Left kidney (tissue), 8 donors: ENCODE results near the gene CCDC107. TPM values are rescaled to one million over a fixed set of nuclear protein-coding genes. Genes with fewer than 3 reads are reported as not detected.
"Not testable (repeated sequence)": the region's sequence is repeated elsewhere in the genome, so short reads cannot be mapped to it uniquely, and the experiment has no call there.

ENCODE experiments used
- DNase-seq: peaks from one replicate; pipeline ENCODE4 v3.0.0-alpha.2; 2013
- long read RNA-seq, 8 donors: transcript quantifications; one replicate each; lab custom pipeline, GENCODE V29; 2026
- polyA plus RNA-seq: library from polyadenylated mRNA; unstranded; fragments of 120-200 nt; gene quantifications from one replicate; pipeline ENCODE4 v1.2.1, GENCODE V29; 2013; ENCODE audit not compliant: insufficient read length

Gene CCDC107
- 12.6 TPM for polyA plus RNA-seq
- long read RNA-seq, donor 1, transcript CCDC107-206 (5 exons, 1,242 nt): major isoform, 15 of 33 reads
- long read RNA-seq, donor 1, transcript CCDC107-204 (6 exons, 1,173 nt): minor isoform, 5 of 33 reads
- long read RNA-seq, donor 1, partial matches to known transcripts: 6 of 33 reads
- long read RNA-seq, donor 1, other reads (novel, unspliced or antisense): 0 of 33 reads
- long read RNA-seq, donor 2, transcript CCDC107-204 (6 exons, 1,173 nt): major isoform, 9 of 38 reads
- long read RNA-seq, donor 2, transcript CCDC107-206 (5 exons, 1,242 nt): minor isoform, 6 of 38 reads
- long read RNA-seq, donor 2, partial matches to known transcripts: 21 of 38 reads
- long read RNA-seq, donor 2, other reads (novel, unspliced or antisense): 0 of 38 reads
- long read RNA-seq, donor 3, partial matches to known transcripts: 0 of 6 reads
- long read RNA-seq, donor 3, other reads (novel, unspliced or antisense): 0 of 6 reads
- long read RNA-seq, donor 4, partial matches to known transcripts: 0 of 3 reads
- long read RNA-seq, donor 4, other reads (novel, unspliced or antisense): 0 of 3 reads
- long read RNA-seq, donor 5, transcript CCDC107-204 (6 exons, 1,173 nt): minor isoform, 13 of 32 reads
- long read RNA-seq, donor 5, transcript CCDC107-206 (5 exons, 1,242 nt): major isoform, 14 of 32 reads
- long read RNA-seq, donor 5, partial matches to known transcripts: 0 of 32 reads
- long read RNA-seq, donor 5, other reads (novel, unspliced or antisense): 0 of 32 reads
- long read RNA-seq, donor 6, transcript CCDC107-206 (5 exons, 1,242 nt): major isoform, 10 of 24 reads
- long read RNA-seq, donor 6, partial matches to known transcripts: 5 of 24 reads
- long read RNA-seq, donor 6, other reads (novel, unspliced or antisense): 0 of 24 reads
- long read RNA-seq, donor 7, transcript CCDC107-206 (5 exons, 1,242 nt): major isoform, 12 of 22 reads
- long read RNA-seq, donor 7, transcript CCDC107-204 (6 exons, 1,173 nt): minor isoform, 7 of 22 reads
- long read RNA-seq, donor 7, partial matches to known transcripts: 0 of 22 reads
- long read RNA-seq, donor 7, other reads (novel, unspliced or antisense): 0 of 22 reads
- long read RNA-seq, donor 8, partial matches to known transcripts: 0 of 3 reads
- long read RNA-seq, donor 8, other reads (novel, unspliced or antisense): 0 of 3 reads

DNA sequence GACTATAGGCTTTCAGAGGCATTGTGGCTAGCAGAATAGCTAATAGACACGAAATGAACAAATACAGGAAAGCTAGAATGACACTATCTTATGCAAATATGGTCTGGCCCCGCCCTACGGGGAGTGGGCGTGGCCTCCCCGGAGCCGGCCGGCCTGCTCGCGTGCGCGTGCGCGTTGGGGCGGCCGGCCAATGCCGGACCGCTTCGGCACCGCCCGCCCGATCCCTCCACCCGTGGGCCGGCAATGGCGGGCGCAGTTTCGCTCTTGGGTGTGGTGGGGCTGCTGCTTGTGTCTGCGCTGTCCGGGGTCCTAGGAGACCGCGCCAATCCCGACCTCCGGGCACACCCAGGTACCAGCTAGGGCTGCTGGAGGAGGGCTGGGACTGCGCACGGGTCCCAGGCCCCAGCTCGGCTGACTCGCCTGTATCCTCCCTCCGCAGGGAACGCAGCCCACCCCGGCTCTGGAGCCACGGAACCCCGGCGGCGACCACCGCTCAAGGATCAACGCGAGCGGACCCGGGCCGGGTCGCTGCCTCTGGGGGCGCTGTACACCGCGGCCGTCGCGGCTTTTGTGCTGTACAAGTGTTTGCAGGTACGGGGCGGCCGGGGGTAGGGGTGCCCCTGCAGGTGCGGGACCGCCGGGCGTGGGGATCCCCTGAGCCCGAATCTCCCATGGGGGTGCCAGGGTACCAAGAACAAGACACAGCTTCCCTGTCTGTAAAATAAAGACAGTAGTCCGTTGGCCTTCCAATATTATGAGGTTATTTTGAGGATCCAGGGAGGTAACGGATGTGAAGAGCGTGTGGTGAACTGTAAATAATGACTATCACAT is at the start of gene CCDC107:
TSS of gene CCDC107 (plus strand) at position 156 of the 831 bp plus-strand sequence. CDS start at position 244, 88 bp downstream.
- peak; percentile 86 for DNase-seq

- DNase-seq: no peak
Observed at GRCh38 chr9:35609001-35609819, 48.9 kb upstream of the CCDC107 start.

DNA sequence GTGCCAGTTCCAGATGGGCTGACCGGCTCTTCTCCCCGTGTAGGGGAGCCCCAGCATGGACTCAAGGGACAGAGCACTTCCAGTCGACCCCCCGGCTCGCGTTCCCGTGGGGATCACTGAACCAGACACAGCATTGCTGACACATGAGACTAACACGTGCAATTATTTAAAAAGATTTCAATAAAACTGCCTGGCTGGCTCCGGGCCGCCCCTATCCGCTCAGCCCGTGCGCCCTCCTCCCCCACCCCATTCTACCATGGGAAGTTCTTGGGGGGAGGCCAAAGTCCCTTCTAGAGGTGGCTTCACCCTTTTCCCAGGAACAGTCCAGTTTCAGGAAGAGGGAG is 48.3 kb upstream of the CCDC107 start:
- no peak for DNase-seq

- no peak for DNase-seq
Observed at GRCh38 chr9:35611230-35611797, 46.8 kb upstream of the CCDC107 start.

DNA sequence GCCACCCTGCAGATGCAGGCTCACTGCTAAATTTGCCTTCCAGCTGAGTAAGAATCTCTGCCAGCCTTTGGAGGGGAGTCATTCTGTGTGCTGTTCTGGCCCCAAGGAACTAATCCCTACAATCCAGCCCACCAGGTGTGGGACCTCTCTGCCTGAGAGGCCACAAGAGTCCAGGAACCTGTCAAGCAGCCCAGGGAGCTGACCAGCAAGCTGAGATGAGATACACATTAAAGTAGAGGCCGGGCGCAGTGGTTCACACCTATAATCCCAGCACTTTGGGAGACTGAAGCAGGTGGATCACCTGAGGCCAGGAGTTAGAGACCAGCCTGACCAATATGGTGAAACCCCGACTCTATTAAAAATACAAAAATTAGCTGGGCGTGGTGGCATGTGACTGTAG is 46.0 kb upstream of the CCDC107 start:
- not testable (repeated sequence) for DNase-seq

- no peak for DNase-seq
Observed at GRCh38 chr9:35612843-35613242, 45.2 kb upstream of the CCDC107 start.

DNA sequence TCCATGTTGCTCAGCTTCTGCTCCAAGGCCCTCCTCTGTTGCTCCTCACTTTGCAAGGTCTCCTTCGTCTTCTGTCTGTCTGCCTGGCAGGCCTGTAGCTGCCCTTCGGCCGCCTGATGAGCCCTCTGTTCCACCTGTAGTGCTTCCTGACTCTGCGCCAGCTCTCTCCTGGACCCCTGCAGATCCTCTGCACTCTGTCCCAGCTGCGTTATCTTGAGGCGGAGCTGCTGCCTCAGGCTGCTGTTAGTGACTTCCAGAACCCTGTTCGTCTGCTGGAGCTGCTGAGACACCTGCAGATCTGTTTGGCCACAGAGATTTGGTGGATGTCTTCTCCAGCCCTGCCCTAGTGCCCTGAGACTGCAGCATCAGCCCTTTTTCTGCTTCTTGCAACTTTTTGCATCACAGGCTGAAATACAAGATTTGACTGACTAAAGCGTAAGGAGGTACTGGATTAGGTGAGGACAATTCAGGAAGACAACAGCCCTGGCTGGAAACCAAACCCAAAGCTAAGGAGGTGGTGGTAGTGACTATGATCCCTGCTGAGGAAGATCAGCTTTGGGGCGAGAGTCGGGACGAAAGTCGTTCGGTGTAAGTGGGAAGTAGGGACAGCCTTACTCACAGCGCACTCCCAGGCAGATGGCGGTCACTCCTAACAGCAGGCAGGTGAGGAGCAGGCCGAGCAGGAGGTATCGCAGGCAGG is 42.0 kb upstream of the CCDC107 start:
- DNase-seq: no peak

- peak; percentile 50 for DNase-seq
Observed at GRCh38 chr9:35616681-35617459, 41.2 kb upstream of the CCDC107 start.

- no peak for DNase-seq
Observed at GRCh38 chr9:35617548-35617947, 40.5 kb upstream of the CCDC107 start.

DNA sequence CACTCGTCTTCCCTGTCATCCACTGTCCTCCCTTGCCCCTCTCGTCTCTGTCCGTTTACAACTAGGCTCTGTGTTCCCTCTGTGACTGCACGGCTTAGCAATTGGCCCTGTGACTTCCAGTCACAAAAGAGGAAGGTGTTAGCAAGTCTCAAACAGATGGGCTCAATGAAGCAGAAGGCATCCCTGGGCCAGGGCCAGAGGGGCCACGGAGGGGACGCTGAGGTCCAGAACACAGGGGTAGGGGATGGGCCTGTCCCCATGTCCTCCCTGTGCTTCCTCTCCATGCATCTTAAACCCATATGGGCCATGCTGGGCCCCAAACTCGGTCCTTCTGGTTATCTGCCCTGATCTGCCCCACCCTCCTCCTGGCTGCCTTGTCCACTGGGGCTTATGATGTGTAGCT is 39.8 kb upstream of the CCDC107 start, which contains the start of gene CD72:
TSS of gene CD72 (minus strand) at position 89 of the 403 bp plus-strand sequence. CDS start 110 bp downstream, outside the sequence.
- DNase-seq: no peak

GRCh38 chr9:35618854-35619799 is 39.0 kb upstream of the CCDC107 start:
- no peak for DNase-seq

GRCh38 chr9:35619800-35620158 is 38.3 kb upstream of the CCDC107 start:
- no peak for DNase-seq

DNA sequence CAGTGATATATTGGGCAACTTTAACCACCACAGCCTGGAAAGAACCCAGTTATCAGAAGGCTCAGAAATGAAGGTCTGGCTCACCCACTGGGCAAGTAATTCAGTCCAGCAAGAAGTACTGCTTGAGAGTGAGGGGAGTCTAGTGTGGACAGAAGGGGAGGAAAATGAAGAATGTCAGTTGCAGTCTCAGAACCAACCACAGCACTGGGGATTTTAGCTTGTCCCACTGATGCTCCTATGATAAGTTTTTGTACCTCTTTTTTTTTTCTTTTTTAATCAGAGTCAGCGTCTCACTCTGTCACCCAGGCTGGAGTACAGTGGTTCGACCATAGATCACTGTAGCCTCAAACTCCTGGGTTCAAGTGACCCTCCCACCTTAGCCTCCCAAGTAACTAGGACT is 30.5 kb upstream of the CCDC107 start:
- no peak for DNase-seq

DNA sequence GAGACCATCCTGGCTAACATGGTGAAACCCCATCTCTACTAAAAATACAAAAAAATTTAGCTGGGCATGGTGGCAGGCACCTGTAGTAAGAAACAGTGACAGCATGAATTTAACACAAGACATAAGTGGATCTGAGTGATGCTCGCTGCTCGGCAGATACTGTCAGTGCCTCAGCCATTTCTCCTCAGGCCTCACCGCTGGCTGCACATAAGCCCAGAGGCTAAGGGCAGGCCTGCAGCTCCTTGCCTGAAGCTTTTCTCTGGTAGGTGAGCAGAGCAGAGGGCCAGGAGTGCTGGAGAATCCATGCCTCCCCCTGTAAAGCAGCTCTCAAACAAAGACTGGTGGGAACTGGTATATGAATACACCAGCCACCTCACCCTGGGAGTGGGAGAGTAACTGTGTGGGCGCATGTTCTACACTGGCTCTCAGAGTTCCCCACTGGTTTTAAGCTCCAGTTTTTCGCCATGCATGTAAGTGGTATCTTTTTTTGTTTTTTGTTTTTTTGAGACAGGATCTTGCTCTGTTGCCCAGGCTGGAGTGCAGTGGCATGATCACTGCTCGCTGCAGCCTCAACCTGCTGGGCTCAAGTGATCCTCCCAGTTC is 29.6 kb upstream of the CCDC107 start:
- DNase-seq: no peak

DNA sequence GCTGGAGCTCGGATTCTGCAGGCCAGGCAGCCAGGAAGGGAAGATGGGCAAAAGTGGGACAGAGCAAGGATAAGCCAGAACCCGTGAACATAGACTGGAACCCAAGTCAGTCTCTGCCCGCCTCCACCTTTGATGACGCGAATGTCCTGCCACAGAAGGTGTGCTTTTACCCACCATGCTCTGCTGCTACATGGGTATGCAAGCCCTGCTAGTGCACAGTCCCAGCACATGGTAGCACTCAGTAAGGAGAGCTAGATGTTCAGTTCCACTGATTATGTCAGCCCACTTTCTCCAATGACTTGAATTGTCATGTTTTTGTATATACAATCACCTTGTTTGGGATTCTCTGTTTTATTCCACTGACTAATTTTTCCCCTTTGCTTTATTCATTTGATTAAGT is 28.5 kb upstream of the CCDC107 start:
- DNase-seq: no peak

DNA sequence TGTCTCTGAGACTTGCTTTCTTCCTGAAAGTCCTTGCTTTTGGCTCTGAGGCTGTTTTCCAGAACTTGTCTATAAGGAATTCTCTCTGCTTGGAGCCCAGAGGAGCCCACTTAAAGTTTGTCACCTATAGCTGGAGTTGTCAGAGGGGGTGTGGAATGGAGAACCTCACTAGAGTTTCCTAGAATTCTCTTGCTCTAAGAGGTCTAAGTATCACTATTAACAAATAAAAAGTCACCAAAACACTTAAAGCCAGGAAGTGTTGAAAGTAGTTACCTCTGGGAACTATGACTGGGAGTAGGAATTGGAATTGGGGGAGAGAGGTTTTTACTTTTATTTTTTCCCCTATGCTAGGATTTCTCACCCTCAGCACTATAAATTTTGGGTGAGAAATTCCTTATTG is 22.4 kb upstream of the CCDC107 start:
- DNase-seq: no peak
